Measurements from ENCODE around the gene CEP162.
"Not testable (repeated sequence)": the region's sequence is repeated elsewhere in the genome, so short reads cannot be mapped to it uniquely, and the experiment has no call there.

Gene CEP162

DNA sequence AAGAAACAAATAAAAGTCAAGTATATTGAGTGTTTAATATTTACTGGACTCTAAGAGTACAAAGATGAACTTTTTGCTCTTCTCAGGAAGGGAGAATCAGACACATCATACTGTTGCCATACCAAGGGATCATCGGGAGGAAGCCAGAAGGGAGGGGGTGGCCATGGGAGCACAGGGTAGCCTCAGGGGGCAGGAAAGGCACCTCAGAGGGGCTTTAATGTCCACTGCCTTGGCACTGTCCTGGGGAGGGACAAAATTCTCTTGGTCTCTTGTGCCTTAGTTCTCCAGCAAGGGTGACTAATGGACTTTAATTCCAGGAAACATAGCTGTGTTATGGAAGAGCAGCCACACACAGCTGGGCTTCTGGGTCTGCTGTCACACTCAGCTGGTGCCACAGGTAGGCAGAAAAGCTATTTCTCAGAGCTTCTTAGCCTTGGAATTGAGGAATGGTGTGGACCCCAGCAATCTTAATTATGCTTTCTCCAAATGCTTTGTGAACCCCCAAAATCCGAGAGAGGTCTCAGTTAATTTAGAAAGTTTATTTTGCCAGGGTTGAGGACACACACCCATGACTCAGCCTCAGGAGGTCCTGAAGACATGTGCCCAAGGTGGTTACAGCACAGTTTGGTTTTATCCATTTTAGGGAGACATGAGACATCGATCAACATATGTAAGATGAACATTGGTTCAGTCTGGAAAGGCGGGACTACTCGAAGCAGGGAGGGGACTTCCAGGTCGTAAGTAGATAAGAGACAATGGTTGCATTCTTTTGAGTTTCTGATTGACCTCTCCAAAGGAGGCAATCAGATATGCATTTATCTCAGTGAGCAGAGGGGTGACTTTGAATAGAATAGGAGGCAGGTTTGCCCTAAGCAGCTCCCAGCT is 140.7 kb downstream of the CEP162 start:
- DNase-seq (ENCODE audit: low read depth in 2 of 2): no peak

DNA sequence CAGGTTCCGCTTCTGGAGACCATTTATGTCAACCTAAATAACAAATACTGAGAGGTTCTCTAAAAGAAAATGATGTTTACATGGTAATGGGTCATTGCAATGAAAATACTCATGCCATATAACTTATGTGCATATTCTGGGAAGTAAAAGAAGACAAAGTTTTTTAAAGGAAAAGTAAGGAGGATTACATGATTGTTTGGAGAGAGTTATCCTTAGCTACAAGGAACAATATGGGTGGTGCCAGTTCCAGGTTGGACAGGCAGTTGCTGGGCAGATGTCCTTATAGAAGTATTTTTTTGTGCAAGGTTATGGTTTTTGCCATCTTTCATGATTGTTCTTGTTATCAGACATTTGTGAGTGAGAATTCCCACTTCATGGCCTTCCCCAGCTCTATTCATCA is 141.4 kb downstream of the CEP162 start:
- DNase-seq (ENCODE audit: low read depth in 2 of 2): no peak

DNA sequence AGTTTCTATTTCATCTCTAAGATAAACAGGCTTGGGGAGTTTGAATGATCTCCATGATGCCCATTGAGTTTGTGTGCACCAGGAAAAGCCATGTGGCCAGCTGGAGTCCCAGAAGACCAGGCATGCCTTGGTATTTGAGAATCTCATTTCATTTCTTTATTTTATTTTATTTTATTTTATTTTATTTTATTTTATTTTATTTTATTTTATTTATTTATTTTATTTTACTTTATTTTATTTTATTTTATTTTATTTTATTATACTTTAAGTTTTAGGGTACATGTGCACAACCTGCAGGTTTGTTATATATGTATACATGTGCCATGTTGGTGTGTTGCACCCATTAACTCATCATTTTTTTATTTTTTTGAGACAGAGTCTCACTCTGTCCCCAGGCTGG is 142.7 kb downstream of the CEP162 start:
- not testable (repeated sequence) for DNase-seq (ENCODE audit: low read depth in 2 of 2)

DNA sequence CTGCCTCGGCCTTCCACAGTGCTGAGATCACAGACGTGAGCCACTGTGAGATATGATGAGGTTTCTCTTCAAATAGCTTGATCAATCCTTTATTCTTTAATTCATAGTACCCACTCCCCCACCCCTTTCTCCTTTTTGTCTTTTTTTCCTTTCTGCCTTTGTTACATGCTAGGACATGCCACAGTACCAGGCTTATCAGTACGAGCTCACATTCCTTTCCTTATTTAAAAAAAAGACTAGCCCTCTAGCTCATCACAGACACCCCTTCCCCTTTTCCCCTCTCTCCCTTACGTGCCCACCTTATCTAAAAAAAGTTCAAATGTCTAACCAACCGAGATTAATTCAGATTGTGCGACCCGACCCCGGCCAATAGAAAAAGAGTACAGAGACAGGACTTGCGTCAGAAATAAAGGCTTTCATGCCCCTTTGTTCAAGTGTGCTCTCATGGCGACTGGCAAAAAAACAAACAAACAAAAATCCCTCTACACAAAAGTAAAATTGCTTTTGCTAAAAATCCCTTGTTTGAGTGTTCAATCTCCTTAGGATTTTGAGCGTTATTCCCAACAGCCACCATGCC is 144.7 kb downstream of the CEP162 start:
- DNase-seq (ENCODE audit: low read depth in 2 of 2): no peak

DNA sequence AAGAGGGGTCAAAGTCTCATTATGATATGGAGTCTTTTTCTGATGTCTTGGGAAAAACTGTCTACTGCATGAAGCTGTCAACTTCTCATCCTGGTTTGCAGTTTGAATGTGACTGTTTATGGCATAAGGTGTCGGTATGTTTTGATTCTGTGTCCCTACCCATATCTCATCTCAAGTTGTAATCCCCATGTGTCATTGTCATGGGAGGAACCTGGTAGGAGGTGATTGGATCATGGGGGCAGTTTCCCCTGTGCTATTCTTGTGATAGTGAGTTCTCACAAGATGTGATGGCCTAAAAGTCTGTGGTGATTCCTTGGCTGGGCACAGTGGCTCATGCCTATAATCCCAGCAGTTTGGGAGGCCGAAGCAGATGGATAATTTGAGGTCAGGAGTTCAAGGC is 146.2 kb downstream of the CEP162 start:
- DNase-seq (ENCODE audit: low read depth in 2 of 2): no peak

DNA sequence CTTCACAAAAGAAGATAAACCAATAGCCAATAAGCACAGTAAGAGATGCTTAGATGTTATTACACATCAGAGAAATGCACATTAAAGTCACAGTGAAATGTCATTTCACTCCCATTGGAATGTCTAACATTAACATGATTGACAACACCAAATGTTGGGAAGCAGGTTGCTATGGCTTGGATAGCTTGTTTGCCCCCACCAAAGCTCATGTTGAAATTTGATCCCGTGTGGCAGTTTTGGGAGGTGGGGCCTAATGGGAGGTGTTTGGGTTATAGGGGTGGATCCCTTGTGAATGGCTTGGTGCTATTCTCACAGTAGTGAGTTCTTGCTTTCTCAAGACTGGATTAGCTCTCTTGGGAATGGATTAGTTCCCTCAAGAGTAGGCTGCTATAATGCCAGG is 149.1 kb downstream of the CEP162 start:
- no peak for DNase-seq (ENCODE audit: low read depth in 2 of 2)

DNA sequence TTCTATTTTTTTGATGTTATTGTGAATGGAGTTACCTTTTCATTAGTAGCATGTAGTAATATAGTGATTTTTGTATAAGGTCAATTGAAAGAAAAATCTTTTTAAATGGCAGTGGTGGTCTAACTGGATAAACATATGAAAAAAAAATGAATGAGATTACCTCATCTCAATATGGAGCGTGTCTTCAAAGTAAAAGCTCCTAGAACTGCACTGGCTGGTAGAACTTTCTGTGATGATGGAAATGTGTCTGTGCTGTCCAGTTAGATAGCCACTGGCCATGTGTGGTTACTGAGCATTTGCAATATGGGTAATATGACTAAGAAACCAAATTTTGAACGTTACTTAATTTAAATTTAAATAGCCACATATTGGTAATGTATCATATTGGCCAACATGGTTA is 149.8 kb downstream of the CEP162 start:
- no peak for DNase-seq (ENCODE audit: low read depth in 2 of 2)

DNA sequence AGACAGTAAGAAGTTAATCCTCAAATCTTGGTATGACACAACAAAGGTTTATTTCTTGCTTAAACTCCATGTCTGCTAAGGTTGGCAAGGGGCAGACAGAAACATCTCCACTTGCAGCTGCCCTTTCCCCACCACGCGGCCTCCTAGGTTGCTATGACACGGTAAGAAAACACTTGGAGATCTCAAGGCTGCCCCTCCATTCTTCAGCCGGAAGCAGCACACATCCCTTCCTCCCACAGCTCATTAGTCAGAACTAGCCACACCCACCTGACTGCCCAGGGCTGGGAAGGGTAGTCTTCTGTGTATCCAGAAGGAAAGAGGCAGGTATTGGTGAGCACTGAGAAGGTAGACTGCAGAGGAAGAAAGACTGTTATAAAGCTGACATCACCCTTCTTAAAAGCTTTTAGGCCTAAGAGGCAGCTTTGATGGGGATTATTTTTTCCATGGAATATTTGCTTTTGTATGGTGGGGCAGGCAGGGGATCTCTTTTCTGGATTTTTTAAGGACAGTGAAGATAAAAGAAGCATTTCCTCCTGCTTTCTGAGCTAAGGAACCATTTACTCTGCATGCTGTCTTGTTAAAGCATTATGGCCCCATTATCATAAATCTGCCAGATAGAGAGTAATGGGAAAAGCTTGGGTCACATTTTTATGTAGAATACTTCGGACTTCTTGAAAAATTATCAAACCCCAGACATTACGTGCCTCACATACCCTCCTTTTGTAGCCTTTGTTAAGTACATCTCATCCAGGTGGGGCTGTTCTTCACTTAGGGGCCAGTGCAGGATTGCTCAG is 152.3 kb downstream of the CEP162 start:
- DNase-seq (ENCODE audit: low read depth in 2 of 2): no peak
